ENCODE data around the gene TSC22D4. TPM values are rescaled to one million over a fixed set of nuclear protein-coding genes. Genes with fewer than 3 reads are reported as not detected.
"Not testable (repeated sequence)": the region's sequence is repeated elsewhere in the genome, so short reads cannot be mapped to it uniquely, and the experiment has no call there.

Gene TSC22D4
- total RNA-seq, 1 donor from 2014 or later = 32.3 TPM

- DNase-seq = no peak
Observed at GRCh38 chr7:100472121-100472851, 6.7 kb downstream of the TSC22D4 start.

- DNase-seq = no peak
Observed at GRCh38 chr7:100471021-100471420, 8.0 kb downstream of the TSC22D4 start.

GRCh38 chr7:100469227-100470044 lies 9.6 kb downstream of the TSC22D4 start:
- peak; percentile 89 for DNase-seq

GRCh38 chr7:100467638-100468373 lies 11.2 kb downstream of the TSC22D4 start:
- DNase-seq = no peak

GRCh38 chr7:100466653-100467605 lies 12.1 kb downstream of the TSC22D4 start:
- no peak for DNase-seq

GRCh38 chr7:100465702-100466311 lies 13.2 kb downstream of the TSC22D4 start:
- peak; percentile 85 for DNase-seq

GRCh38 chr7:100465299-100465698 lies 13.7 kb downstream of the TSC22D4 start:
- DNase-seq = no peak

- DNase-seq = no peak
Observed at GRCh38 chr7:100464791-100465190, 14.2 kb downstream of the TSC22D4 start.

GRCh38 chr7:100464210-100464660 lies 14.8 kb downstream of the TSC22D4 start, which contains the start of gene SPACDR:
Gene SPACDR (minus strand): TSS chr7:100464260. CDS start chr7:100464025, 235 bp downstream.
- DNase-seq = no peak

- DNase-seq = no peak
Observed at GRCh38 chr7:100457033-100457432, 22.0 kb downstream of the TSC22D4 start.

- no peak for DNase-seq
Observed at GRCh38 chr7:100456562-100456961, 22.5 kb downstream of the TSC22D4 start.

- DNase-seq = no peak
Observed at GRCh38 chr7:100455206-100455605, 23.8 kb downstream of the TSC22D4 start.

- DNase-seq = not testable (repeated sequence)
Observed at GRCh38 chr7:100453854-100454253, 25.2 kb downstream of the TSC22D4 start.

- DNase-seq = no peak
Observed at GRCh38 chr7:100452513-100452912, 26.5 kb downstream of the TSC22D4 start.

GRCh38 chr7:100449190-100449795 lies 29.7 kb downstream of the TSC22D4 start:
- DNase-seq = no peak

GRCh38 chr7:100447363-100447762 lies 31.7 kb downstream of the TSC22D4 start:
- not testable (repeated sequence) for DNase-seq

GRCh38 chr7:100446040-100446439 lies 33.0 kb downstream of the TSC22D4 start:
- DNase-seq = no peak

GRCh38 chr7:100444311-100445278 lies 34.4 kb downstream of the TSC22D4 start:
- peak; percentile 98 for DNase-seq

- DNase-seq = no peak
Observed at GRCh38 chr7:100443096-100443840, 35.7 kb downstream of the TSC22D4 start.
